Measurements from ENCODE around the gene PLCL1. TPM values are rescaled to one million over a fixed set of nuclear protein-coding genes. Genes with fewer than 3 reads are reported as not detected.

PLCL1 gene
- total and polyA plus RNA-seq, 7 donors, result 4.3 to 25.4 (median 12.6) TPM

- 66 to 69% (median 68%) methylated on average over 1 of the region's 1 CpG for WGBS, 3 donors
These were observed 260.9 kb downstream of the PLCL1 start for GRCh38 chr2:198065322-198065721.

DNA sequence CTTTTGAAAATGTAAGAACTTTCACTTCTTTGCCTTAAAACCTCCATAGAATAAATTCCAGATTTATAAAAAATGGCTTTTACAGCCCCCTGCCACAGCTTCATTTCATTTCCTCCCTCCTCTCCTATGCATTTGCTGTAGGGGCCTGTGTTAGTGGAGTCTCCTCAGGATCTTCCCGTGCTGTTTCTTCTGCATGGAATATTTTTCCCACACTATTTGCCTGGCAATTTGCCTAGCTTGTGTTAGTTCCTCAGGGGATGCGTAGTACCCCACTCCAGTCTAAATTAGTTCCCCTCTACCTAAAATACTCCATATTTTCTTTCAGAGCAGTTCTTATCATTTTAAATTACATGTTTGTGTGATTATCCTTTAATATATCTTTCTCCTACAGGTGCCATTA lies 262.2 kb downstream of the PLCL1 start:
- no peak overlapping the region for H3K4me3 ChIP-seq
- intact Hi-C loops (cut with DNase I), result no loop called here
- no peak for TF ChIP-seq CTCF (IDR thresholded peaks at IDR 0.05)
- no peaks in the 10 kb centered on the region for H3K9me3 ChIP-seq
- no peaks in the 10 kb centered on the region for H3K36me3 ChIP-seq (ENCODE audit: insufficient read depth in 1 of 2, low read depth in 1 of 2)
- 77 to 81% (median 78%) methylated on average over 2 of the region's 2 CpGs for WGBS, 3 donors
- H3K27me3 ChIP-seq (ENCODE audit: insufficient read depth in 3 of 3, low read length in 2 of 3), result no peaks in the 10 kb centered on the region
- no peak for ATAC-seq
- no peak overlapping the region for H3K27ac ChIP-seq
- no peaks in the 10 kb centered on the region for H3K4me1 ChIP-seq
- no peak for DNase-seq

More at GRCh38 chr2:198065322-198065721, 260.9 kb downstream of the PLCL1 start:
- H3K27ac ChIP-seq, result no peak overlapping the region
- DNase-seq (no peak), ATAC-seq (no peak)
- H3K4me1 ChIP-seq, result no peaks in the 10 kb centered on the region
- no peaks in the 10 kb centered on the region for H3K27me3 ChIP-seq (ENCODE audit: insufficient read depth in 3 of 3, low read length in 2 of 3)
- intact Hi-C loops (cut with DNase I), result no loop called here
- no peak overlapping the region for H3K4me3 ChIP-seq
- no peaks in the 10 kb centered on the region for H3K9me3 ChIP-seq
- H3K36me3 ChIP-seq (ENCODE audit: insufficient read depth in 1 of 2, low read depth in 1 of 2), result no peaks in the 10 kb centered on the region
- no peak for TF ChIP-seq CTCF (IDR thresholded peaks at IDR 0.05)

GRCh38 chr2:198072655-198073054 lies 268.3 kb downstream of the PLCL1 start:
- Histone ChIP-seq H3K9me3 (no peaks in the 10 kb centered on the region), H3K27ac (no peak overlapping the region)

DNA sequence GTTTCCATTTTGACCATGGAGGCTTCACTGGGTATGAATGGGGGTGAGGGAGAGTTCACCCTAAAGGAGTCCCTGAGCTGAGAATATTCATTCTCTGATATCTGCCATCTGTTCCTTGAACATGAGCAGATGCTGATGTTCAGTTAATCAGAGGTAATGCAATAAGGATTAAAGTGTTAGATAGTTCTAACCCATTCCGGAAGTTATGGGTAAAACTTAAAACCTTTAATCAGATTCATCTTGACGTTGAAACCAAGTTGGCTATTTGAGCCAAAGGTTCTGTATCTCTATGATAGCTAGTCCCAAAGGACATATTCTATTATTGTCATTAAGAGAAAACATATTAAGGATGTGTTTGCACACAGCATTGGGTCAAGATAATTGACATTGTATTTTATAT lies 268.9 kb downstream of the PLCL1 start:
- Histone ChIP-seq H3K27ac (no peak overlapping the region), H3K36me3 (ENCODE audit: insufficient read depth in 1 of 2, low read depth in 1 of 2) (no peaks in the 10 kb centered on the region), H3K27me3 (ENCODE audit: insufficient read depth in 3 of 3, low read length in 2 of 3) (no peaks in the 10 kb centered on the region), H3K4me3 (no peak overlapping the region), H3K4me1 (no peaks in the 10 kb centered on the region), H3K9me3 (no peaks in the 10 kb centered on the region)
- WGBS, 3 donors, result 56 to 75% (median 71%) methylated on average over 2 of the region's 2 CpGs
- TF ChIP-seq CTCF (IDR thresholded peaks at IDR 0.05), result no peak
- intact Hi-C loops (cut with DNase I), result no loop called here
- ATAC-seq (no peak), DNase-seq (no peak)

More at GRCh38 chr2:198072655-198073054, 268.3 kb downstream of the PLCL1 start:
- TF ChIP-seq CTCF (IDR thresholded peaks at IDR 0.05), result no peak
- ATAC-seq, result no peak
- intact Hi-C loops (cut with DNase I), result no loop called here
- DNase-seq, result no peak
- Histone ChIP-seq H3K4me3 (no peak overlapping the region), H3K4me1 (no peaks in the 10 kb centered on the region), H3K27me3 (ENCODE audit: insufficient read depth in 3 of 3, low read length in 2 of 3) (no peaks in the 10 kb centered on the region), H3K36me3 (ENCODE audit: insufficient read depth in 1 of 2, low read depth in 1 of 2) (no peaks in the 10 kb centered on the region)

DNA sequence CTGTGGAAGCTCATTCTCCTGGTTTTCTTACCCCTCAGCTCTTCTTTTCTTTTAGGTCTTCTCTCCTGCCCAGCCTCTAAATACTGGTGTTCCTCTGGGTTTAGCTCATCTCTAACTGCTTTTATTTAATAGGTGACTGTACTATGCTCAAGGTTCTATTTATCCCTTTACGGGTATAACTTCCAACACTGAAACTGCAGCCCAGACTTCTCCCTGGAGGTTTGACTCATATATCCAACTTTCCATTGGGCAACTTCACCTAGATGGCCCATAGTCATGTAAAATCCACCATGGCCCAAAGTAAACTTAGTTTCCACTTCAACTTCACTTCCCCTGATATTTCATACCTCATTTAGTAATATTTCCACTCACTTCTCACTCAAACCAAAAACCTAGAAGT lies 273.1 kb downstream of the PLCL1 start:
- intact Hi-C loops (cut with DNase I), result no loop called here
- H3K4me3 ChIP-seq, result no peak overlapping the region
- WGBS, 3 donors, result 34 to 66% (median 43%) methylated on average over 1 of the region's 1 CpG
- DNase-seq, result no peak
- H3K4me1 ChIP-seq, result no peaks in the 10 kb centered on the region
- no peak for ATAC-seq
- no peak overlapping the region for H3K27ac ChIP-seq
- TF ChIP-seq CTCF (IDR thresholded peaks at IDR 0.05), result no peak
- no peaks in the 10 kb centered on the region for H3K36me3 ChIP-seq (ENCODE audit: insufficient read depth in 1 of 2, low read depth in 1 of 2)
- no peaks in the 10 kb centered on the region for H3K9me3 ChIP-seq
- no peaks in the 10 kb centered on the region for H3K27me3 ChIP-seq (ENCODE audit: insufficient read depth in 3 of 3, low read length in 2 of 3)
